Gastrocnemius medialis (tissue), 4 donors: Measurements from ENCODE around the gene ATPAF1. TPM values are rescaled to one million over a fixed set of nuclear protein-coding genes. Genes with fewer than 3 reads are reported as not detected.

Experiments
- ATAC-seq, 2 donors: fragments of 150-250 bp; one replicate each; pipeline ENCODE4 v1.9.1; 2016
- DNase-seq, 2 donors: peaks; one replicate each; pipeline ENCODE4 v3.0.0-alpha.2; 2019
- H3K27ac ChIP-seq, 4 donors: fragments of 200-600 bp; sonication (generic); 1 replicate in 1 of 4; 2 replicates in 3 of 4; pipeline ENCODE4 v1.5.1; 2016 to 2018; ENCODE audit warnings: mild to moderate bottlenecking in 2 of 4, moderate library complexity in 1 of 4
- H3K27me3 ChIP-seq, 3 donors: fragments of 200-600 bp; sonication (generic) in 2 of 3; 1 replicate in 1 of 3; 2 replicates in 2 of 3; pipeline versions ENCODE4 v1.5.1 to v1.6.0; 2016 to 2019; ENCODE audit warnings: mild to moderate bottlenecking in 1 of 3, moderate library complexity in 1 of 3
- H3K36me3 ChIP-seq, 2 donors: fragments of 200-600 bp; sonication (generic) in 1 of 2; one replicate each; pipeline ENCODE4 v1.5.1; 2017 to 2018
- H3K4me1 ChIP-seq, 2 donors: fragments of 200-600 bp; sonication (generic) in 1 of 2; one replicate each; pipeline ENCODE4 v1.5.1; 2016 to 2017; ENCODE audit warnings: mild to moderate bottlenecking in 2 of 2
- H3K4me3 ChIP-seq, 4 donors: fragments of 200-600 bp; sonication (generic) in 3 of 4; 1 replicate in 1 of 4; 2 replicates in 3 of 4; pipeline ENCODE4 v1.5.1; 2016 to 2019; ENCODE audit warnings: mild to moderate bottlenecking in 2 of 4
- H3K9me3 ChIP-seq, 3 donors: fragments of 200-600 bp; sonication (generic) in 2 of 3; 1 replicate in 1 of 3; 2 replicates in 2 of 3; pipeline ENCODE4 v1.5.1; 2016 to 2019
- POLR2A ChIP-seq, 2 donors: fragments of 450-650 bp; IDR thresholded peaks; one replicate each; pipeline ENCODE4 v1.6.1; 2017; ENCODE audit warnings: antibody characterized with exemption in 2 of 2, mild to moderate bottlenecking in 2 of 2, moderate library complexity in 2 of 2
- in situ Hi-C, 4 donors: fragments of 200-750 bp; cut with MboI; loops; one replicate each; pipeline versions ENCODE4 v1.15.0 to v1.8.0; 2017; ENCODE audit warnings: low sequenced_read_pairs in 4 of 4
- intact Hi-C: fragments of 100-400 bp; cut with DNase I; formaldehyde crosslinking; loops from one replicate; pipeline ENCODE4 v1.15.1; 2023; ENCODE audit warnings: low total_unique reads
- total RNA-seq, 4 donors: library from RNA; depleted of rRNA; stranded (reverse); fragments of >200 nt; gene quantifications; one replicate each; pipeline versions ENCODE4 v1.1.0 to v1.2.3, GENCODE V29; 2016
- TF ChIP-seq, protein P1 (sequence below), 5 experiments: fragments of 450-650 bp in 3 of 5; fragments of 200-600 bp in 2 of 5; sonication (generic) in 2 of 5; IDR thresholded peaks in 4 of 5; conservative IDR thresholded peaks in 1 of 5; 1 replicate in 4 of 5; 2 replicates in 1 of 5; pipeline ENCODE4 v1.5.1; 2016 to 2019; ENCODE audit warnings: antibody characterized with exemption in 5 of 5, mild to moderate bottlenecking in 3 of 5, moderate library complexity in 3 of 5

ATPAF1 gene
- total RNA-seq, 4 donors from 2014 or later: 76.6 to 173 (median 135) TPM

DNA sequence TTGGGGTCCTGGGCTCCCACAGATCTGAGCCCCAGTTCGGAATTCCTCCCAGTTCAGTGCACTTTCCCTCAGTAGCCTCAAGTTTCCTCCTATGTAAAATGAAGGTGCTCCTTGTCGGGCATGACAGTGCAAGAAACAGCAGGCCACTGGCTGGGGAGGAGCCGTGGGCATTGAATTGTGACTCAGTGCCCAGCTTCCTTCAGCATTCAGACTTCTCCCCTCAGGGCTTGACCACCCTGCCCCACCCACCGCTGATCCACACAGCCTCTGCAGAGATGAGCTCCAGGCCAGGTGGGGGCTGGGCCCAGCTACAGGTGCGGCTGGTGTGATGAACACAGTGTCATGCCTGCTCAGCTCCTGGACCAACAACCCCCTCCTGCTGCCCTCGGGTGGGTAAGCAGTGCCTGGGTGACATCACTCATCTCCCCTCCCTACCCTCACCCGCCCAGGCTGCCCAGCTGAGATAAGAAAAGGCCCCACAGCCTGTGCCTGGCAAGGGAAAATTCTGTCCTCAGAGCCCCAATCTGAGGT lies 56.4 kb downstream of the ATPAF1 start:
- H3K9me3 ChIP-seq: no peaks in the 10 kb centered on the region
- peaks cover 0 to 31% of the 10 kb centered on the region in 2 donors for H3K36me3 ChIP-seq
- peak overlapping the region; percentile 23 to 49 (median 35) for H3K4me3 ChIP-seq
- intact Hi-C loops (no loop called here), in situ Hi-C loops (loop anchor here in 1 of 4 donors (10.0 kb wide), 1 partner anchor 103 kb away; the partner anchor contains the start of gene EFCAB14)
- ATAC-seq: no peak
- TF ChIP-seq, protein P1, sequence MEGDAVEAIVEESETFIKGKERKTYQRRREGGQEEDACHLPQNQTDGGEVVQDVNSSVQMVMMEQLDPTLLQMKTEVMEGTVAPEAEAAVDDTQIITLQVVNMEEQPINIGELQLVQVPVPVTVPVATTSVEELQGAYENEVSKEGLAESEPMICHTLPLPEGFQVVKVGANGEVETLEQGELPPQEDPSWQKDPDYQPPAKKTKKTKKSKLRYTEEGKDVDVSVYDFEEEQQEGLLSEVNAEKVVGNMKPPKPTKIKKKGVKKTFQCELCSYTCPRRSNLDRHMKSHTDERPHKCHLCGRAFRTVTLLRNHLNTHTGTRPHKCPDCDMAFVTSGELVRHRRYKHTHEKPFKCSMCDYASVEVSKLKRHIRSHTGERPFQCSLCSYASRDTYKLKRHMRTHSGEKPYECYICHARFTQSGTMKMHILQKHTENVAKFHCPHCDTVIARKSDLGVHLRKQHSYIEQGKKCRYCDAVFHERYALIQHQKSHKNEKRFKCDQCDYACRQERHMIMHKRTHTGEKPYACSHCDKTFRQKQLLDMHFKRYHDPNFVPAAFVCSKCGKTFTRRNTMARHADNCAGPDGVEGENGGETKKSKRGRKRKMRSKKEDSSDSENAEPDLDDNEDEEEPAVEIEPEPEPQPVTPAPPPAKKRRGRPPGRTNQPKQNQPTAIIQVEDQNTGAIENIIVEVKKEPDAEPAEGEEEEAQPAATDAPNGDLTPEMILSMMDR (IDR thresholded peaks at IDR 0.05 in 4 of 5, conservative IDR thresholded peaks at IDR 0.05 in 1 of 5): no peak
- TF ChIP-seq POLR2A (IDR thresholded peaks at IDR 0.05): no peak
- no peaks in the 10 kb centered on the region for H3K27me3 ChIP-seq
- H3K27ac ChIP-seq: peak overlapping the region; percentile 95 to 98 (median 96)
- DNase-seq: peak in 1 of 2 donors; percentile 61
- H3K4me1 ChIP-seq: peaks cover 65 to 68% of the 10 kb centered on the region in 2 donors

GRCh38 chr1:46607345-46608130 lies 60.6 kb downstream of the ATPAF1 start:
- intact Hi-C loops (loop anchor here (2.0 kb wide), 1 partner anchor 111 kb away; the partner anchor contains the start of gene EFCAB14), in situ Hi-C loops (no loop called here)
- peaks cover 57 to 61% of the 10 kb centered on the region in 2 donors for H3K4me1 ChIP-seq
- peak overlapping the region; percentile 68 to 98 (median 82) for H3K27ac ChIP-seq
- H3K36me3 ChIP-seq: peaks cover 0 to 31% of the 10 kb centered on the region in 2 donors
- H3K9me3 ChIP-seq: no peaks in the 10 kb centered on the region
- DNase-seq: peak in 1 of 2 donors; percentile 39
- H3K27me3 ChIP-seq: no peaks in the 10 kb centered on the region
- TF ChIP-seq, protein P1 (IDR thresholded peaks at IDR 0.05 in 4 of 5, conservative IDR thresholded peaks at IDR 0.05 in 1 of 5): no peak
- no peak for TF ChIP-seq POLR2A (IDR thresholded peaks at IDR 0.05)
- H3K4me3 ChIP-seq: no peak overlapping the region
- peak in 1 of 2 donors; percentile 12 for ATAC-seq

DNA sequence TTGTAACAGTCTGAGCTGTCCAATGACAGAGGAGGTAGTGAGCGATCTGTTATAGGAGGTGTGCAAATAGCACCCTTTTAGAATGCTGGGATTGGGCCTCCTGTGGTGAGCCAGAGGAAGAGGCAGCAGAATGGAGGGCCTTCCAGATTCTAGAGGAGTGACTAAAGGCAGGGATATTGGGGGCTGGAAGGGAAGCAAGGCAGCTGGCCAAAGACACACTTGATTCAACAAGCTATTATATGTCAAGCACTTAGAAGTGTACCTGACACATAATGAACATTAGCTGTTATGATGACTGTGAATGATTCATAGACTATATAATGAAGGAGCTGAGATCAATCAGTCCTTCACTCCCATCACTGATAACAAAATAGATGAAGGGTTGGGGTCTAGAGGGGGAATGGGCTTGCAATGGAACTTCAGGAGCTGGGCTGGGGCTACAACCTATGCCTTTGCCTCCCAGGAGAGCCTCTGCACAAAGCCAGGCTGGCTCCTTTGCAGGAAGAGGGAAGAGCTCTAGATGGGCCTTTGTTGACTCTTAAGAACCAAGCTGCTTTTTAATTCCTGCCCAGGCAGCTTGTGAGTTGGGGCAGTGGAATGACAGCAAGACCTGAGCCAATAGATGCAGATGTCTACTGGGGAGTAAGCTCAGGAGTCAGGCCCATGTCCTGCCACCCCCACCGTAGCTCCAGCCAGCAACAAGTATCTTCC lies 61.8 kb downstream of the ATPAF1 start:
- Histone ChIP-seq H3K27ac (peak overlapping the region; percentile 66 to 98 (median 82)), H3K4me3 (no peak overlapping the region), H3K36me3 (peaks cover 0 to 28% of the 10 kb centered on the region in 2 donors), H3K4me1 (peaks cover 47 to 56% of the 10 kb centered on the region in 2 donors), H3K9me3 (no peaks in the 10 kb centered on the region), H3K27me3 (no peaks in the 10 kb centered on the region)
- DNase-seq (no peak), ATAC-seq (no peak)
- TF ChIP-seq, protein P1 (IDR thresholded peaks at IDR 0.05 in 4 of 5, conservative IDR thresholded peaks at IDR 0.05 in 1 of 5): no peak
- TF ChIP-seq POLR2A (IDR thresholded peaks at IDR 0.05): no peak
- intact Hi-C loops (loop anchor here (2.0 kb wide), 1 partner anchor 112 kb away; the partner anchor contains the start of gene EFCAB14), in situ Hi-C loops (no loop called here)

DNA sequence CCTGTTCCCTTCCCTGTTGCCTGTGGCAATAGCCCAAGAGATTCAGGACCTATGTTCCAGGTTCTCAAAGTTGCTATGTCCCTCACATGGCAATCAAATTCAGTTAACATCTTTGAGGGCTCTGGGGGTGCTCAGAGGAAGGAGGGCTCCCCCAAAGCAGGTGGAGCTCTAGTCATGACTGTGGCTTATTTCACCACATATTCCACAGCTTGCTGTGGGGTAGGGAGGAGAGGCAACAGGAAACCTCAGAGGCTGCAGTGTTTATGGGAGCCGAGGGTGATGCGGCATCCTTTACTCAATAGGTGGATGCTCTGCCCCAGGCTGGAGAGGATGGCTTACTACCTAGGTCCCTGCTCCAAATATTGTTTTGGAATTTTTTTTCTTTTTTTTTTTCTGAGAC lies 62.9 kb downstream of the ATPAF1 start:
- peak overlapping the region; percentile 83 to 98 (median 92) for H3K27ac ChIP-seq
- in situ Hi-C loops: no loop called here
- no peaks in the 10 kb centered on the region for H3K9me3 ChIP-seq
- ATAC-seq (no peak), DNase-seq (no peak)
- peaks cover 0 to 21% of the 10 kb centered on the region in 2 donors for H3K36me3 ChIP-seq
- intact Hi-C loops: no loop called here
- H3K4me3 ChIP-seq: no peak overlapping the region
- H3K4me1 ChIP-seq: peaks cover 43 to 60% of the 10 kb centered on the region in 2 donors
- TF ChIP-seq, protein P1 (IDR thresholded peaks at IDR 0.05 in 4 of 5, conservative IDR thresholded peaks at IDR 0.05 in 1 of 5): no peak
- TF ChIP-seq POLR2A (IDR thresholded peaks at IDR 0.05): no peak
- no peaks in the 10 kb centered on the region for H3K27me3 ChIP-seq
